Measurements from ENCODE around the gene GMDS. TPM values are rescaled to one million over a fixed set of nuclear protein-coding genes. Genes with fewer than 3 reads are reported as not detected.

GMDS gene
- total and polyA plus RNA-seq, 4 donors = 7.3 to 28.3 (median 16.1) TPM

DNA sequence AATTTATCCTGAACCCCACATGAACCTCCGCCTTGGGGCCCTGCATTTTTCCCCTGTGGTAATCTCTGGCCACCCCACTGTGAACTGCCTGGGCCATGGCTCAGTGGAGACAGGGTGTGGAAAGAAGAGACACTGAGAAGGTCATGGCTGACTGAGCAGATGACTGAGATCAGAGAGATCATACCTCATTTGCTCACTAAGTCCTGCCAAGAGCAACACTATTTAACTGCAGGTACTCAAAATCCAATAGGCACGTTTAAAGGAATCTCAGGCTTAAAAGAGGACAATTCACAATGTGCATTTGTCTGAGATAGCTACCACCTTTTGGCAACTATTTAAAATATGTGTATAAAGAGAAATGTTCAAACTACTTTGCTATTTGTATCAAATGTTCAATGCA is 305.0 kb downstream of the GMDS start:
- TF ChIP-seq, protein P1, sequence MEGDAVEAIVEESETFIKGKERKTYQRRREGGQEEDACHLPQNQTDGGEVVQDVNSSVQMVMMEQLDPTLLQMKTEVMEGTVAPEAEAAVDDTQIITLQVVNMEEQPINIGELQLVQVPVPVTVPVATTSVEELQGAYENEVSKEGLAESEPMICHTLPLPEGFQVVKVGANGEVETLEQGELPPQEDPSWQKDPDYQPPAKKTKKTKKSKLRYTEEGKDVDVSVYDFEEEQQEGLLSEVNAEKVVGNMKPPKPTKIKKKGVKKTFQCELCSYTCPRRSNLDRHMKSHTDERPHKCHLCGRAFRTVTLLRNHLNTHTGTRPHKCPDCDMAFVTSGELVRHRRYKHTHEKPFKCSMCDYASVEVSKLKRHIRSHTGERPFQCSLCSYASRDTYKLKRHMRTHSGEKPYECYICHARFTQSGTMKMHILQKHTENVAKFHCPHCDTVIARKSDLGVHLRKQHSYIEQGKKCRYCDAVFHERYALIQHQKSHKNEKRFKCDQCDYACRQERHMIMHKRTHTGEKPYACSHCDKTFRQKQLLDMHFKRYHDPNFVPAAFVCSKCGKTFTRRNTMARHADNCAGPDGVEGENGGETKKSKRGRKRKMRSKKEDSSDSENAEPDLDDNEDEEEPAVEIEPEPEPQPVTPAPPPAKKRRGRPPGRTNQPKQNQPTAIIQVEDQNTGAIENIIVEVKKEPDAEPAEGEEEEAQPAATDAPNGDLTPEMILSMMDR (IDR thresholded peaks at IDR 0.05; ENCODE audit: control extremely low read depth, extremely low read depth) = no peak
- peaks cover 0 to 3% (median 0%) of the 10 kb centered on the region in 4 donors for H3K9me3 ChIP-seq (ENCODE audit: control insufficient read depth in 4 of 4, insufficient read depth in 3 of 4, low read length in 3 of 4)
- no peak overlapping the region for H3K27ac ChIP-seq (ENCODE audit: low read depth in 1 of 2, low read length in 1 of 2)
- ATAC-seq (ENCODE audit: insufficient read depth, low FRiP score) (no peak), DNase-seq (no peak)
- no peaks in the 10 kb centered on the region for H3K27me3 ChIP-seq (ENCODE audit: control insufficient read depth in 3 of 3, insufficient read depth in 3 of 3, low read length in 2 of 3)
- no peaks in the 10 kb centered on the region for H3K36me3 ChIP-seq (ENCODE audit: control insufficient read depth in 4 of 4, insufficient read depth in 4 of 4, low read length in 4 of 4)
- H3K4me3 ChIP-seq = no peak overlapping the region
- H3K9ac ChIP-seq (ENCODE audit: insufficient read depth in 1 of 2, low read length in 2 of 2) = no peak overlapping the region
- H3K4me1 ChIP-seq (ENCODE audit: control insufficient read depth in 5 of 5, insufficient read depth in 5 of 5, low read length in 5 of 5) = no peaks in the 10 kb centered on the region
- 88 to 94% methylated on average over 2 of the region's 2 CpGs for WGBS, 2 donors

DNA sequence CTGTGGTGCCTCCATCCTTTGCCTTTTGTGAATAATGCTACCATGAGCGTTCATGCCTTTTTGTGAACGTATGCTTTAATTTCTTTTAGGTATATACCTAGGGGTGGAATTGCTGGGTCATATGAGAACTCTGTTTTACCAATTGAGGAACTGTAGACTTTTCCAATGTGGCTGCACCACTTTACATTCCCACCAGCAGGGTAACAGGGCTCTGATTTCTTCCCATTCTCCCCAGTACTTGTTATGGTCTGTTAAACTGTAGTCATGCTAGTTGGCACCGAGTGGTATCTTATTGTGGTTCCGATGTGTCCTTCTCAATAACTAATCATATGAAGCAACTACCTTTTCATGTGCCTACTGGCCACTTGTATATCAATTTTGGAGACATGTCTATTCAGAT is 312.1 kb downstream of the GMDS start:
- no peaks in the 10 kb centered on the region for H3K27me3 ChIP-seq (ENCODE audit: control insufficient read depth in 3 of 3, insufficient read depth in 3 of 3, low read length in 2 of 3)
- DNase-seq (no peak), ATAC-seq (ENCODE audit: insufficient read depth, low FRiP score) (no peak)
- H3K4me3 ChIP-seq = no peak overlapping the region
- TF ChIP-seq, protein P1 (IDR thresholded peaks at IDR 0.05; ENCODE audit: control extremely low read depth, extremely low read depth) = no peak
- H3K36me3 ChIP-seq (ENCODE audit: control insufficient read depth in 4 of 4, insufficient read depth in 4 of 4, low read length in 4 of 4) = peaks cover 0 to 3% (median 0%) of the 10 kb centered on the region in 4 donors
- H3K27ac ChIP-seq (ENCODE audit: low read depth in 1 of 2, low read length in 1 of 2) = no peak overlapping the region
- no peak overlapping the region for H3K9ac ChIP-seq (ENCODE audit: insufficient read depth in 1 of 2, low read length in 2 of 2)
- peaks cover 0 to 4% (median 0%) of the 10 kb centered on the region in 4 donors for H3K9me3 ChIP-seq (ENCODE audit: control insufficient read depth in 4 of 4, insufficient read depth in 3 of 4, low read length in 3 of 4)
- H3K4me1 ChIP-seq (ENCODE audit: control insufficient read depth in 5 of 5, insufficient read depth in 5 of 5, low read length in 5 of 5) = peaks cover 0 to 10% (median 0%) of the 10 kb centered on the region in 5 donors
- 98% methylated on average over 4 of the region's 4 CpGs for WGBS, 2 donors

DNA sequence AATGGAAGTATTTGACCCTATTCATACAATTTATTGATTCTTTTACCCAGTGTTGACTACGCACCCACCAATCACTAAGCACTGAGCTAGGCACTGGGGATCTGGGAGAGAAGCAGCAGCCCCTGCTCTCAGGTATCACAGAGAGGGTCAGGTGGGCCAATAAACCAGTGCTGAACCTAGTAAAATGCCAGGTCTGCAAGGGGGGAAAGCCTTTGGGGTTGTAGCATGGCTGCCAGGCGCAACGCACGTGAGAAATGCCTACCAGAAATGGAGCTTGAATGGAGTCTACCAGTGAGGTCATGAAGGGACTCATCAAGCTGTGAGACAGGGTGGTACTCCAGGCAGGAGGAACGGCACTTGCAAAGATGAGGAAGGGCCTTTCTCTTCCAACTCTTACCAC is 313.6 kb downstream of the GMDS start:
- Histone ChIP-seq H3K27ac (ENCODE audit: low read depth in 1 of 2, low read length in 1 of 2) (no peak overlapping the region), H3K9me3 (ENCODE audit: control insufficient read depth in 4 of 4, insufficient read depth in 3 of 4, low read length in 3 of 4) (peaks cover 0 to 4% (median 0%) of the 10 kb centered on the region in 4 donors), H3K9ac (ENCODE audit: insufficient read depth in 1 of 2, low read length in 2 of 2) (no peak overlapping the region), H3K27me3 (ENCODE audit: control insufficient read depth in 3 of 3, insufficient read depth in 3 of 3, low read length in 2 of 3) (no peaks in the 10 kb centered on the region), H3K4me1 (ENCODE audit: control insufficient read depth in 5 of 5, insufficient read depth in 5 of 5, low read length in 5 of 5) (peaks cover 0 to 10% (median 0%) of the 10 kb centered on the region in 5 donors), H3K4me3 (no peak overlapping the region), H3K36me3 (ENCODE audit: control insufficient read depth in 4 of 4, insufficient read depth in 4 of 4, low read length in 4 of 4) (peaks cover 0 to 3% (median 0%) of the 10 kb centered on the region in 4 donors)
- DNase-seq (no peak), ATAC-seq (ENCODE audit: insufficient read depth, low FRiP score) (no peak)
- whole genome bisulfite sequencing, 2 donors = 96 to 97% methylated on average over 5 of the region's 5 CpGs
- TF ChIP-seq, protein P1 (IDR thresholded peaks at IDR 0.05; ENCODE audit: control extremely low read depth, extremely low read depth) = no peak

DNA sequence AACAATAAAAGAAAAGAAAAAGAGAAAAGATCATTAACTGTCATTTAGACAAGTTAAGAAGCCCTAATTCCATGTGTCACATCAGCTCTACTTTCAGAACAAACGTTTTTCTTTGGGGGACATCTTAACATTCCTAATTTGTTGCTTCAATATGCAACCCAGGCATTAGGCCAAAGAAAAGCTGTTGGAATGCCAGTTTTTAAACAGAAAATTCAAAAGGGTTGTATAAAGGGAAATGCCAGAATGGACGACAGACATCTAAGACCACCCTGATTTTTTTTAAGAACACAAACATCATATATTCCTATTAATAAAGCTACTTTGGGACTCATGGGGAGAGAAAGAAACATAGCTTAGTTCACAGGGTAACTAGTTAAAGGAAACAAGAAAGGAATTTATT is 315.0 kb downstream of the GMDS start:
- H3K9ac ChIP-seq (ENCODE audit: insufficient read depth in 1 of 2, low read length in 2 of 2) = no peak overlapping the region
- H3K4me3 ChIP-seq = no peak overlapping the region
- TF ChIP-seq, protein P1 (IDR thresholded peaks at IDR 0.05; ENCODE audit: control extremely low read depth, extremely low read depth) = no peak
- no peak overlapping the region for H3K27ac ChIP-seq (ENCODE audit: low read depth in 1 of 2, low read length in 1 of 2)
- peak in 2 of 3 donors; percentile 78 to 85 for DNase-seq
- ATAC-seq (ENCODE audit: insufficient read depth, low FRiP score) = no peak
- H3K36me3 ChIP-seq (ENCODE audit: control insufficient read depth in 4 of 4, insufficient read depth in 4 of 4, low read length in 4 of 4) = peaks cover 0 to 3% (median 0%) of the 10 kb centered on the region in 4 donors
- H3K27me3 ChIP-seq (ENCODE audit: control insufficient read depth in 3 of 3, insufficient read depth in 3 of 3, low read length in 2 of 3) = no peaks in the 10 kb centered on the region
- peaks cover 0 to 10% (median 0%) of the 10 kb centered on the region in 5 donors for H3K4me1 ChIP-seq (ENCODE audit: control insufficient read depth in 5 of 5, insufficient read depth in 5 of 5, low read length in 5 of 5)
- 46 to 72% methylated on average over 2 of the region's 2 CpGs for WGBS, 2 donors
- peaks cover 0 to 2% (median 0%) of the 10 kb centered on the region in 4 donors for H3K9me3 ChIP-seq (ENCODE audit: control insufficient read depth in 4 of 4, insufficient read depth in 3 of 4, low read length in 3 of 4)

Data from lung (tissue), 12 donors.